ENCODE results near the gene GLYAT. TPM values are rescaled to one million over a fixed set of nuclear protein-coding genes. Genes with fewer than 3 reads are reported as not detected.

GLYAT gene
- total and polyA plus RNA-seq, 4 experiments from 2014 or later, result not detected

DNA sequence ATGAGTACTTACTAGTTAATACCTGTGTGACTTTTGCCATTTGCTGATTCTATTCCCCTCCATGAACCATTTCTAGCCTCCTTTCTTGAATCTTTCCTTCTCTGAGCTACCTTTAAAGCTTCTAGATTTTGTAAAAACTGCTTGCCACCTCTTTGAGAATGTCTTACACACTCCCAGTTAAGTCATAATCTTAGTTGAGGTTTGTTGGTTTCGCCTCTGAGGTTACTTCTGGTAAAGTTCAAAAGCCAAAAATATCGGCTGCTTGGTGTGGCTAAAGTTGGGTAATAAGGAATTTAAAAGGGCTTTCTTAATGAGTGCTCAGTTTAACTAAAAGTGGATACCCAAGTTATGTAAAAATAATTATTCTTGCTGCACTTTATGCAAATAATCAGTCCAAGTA, 10.4 kb upstream of the GLYAT start:
- peaks cover 0 to 29% (median 16%) of the 10 kb centered on the region in 8 donors for H3K9me3 Mint-ChIP-seq
- no peak overlapping the region for H3K4me3 Mint-ChIP-seq
- ChIA-PET CTCF (ENCODE audit: partially characterized antibody) (no interaction called here), POLR2A (ENCODE audit: partially characterized antibody) (no interaction called here)
- Histone ChIP-seq H3K27me3 (ENCODE audit: insufficient read depth, low read length) (no peaks in the 10 kb centered on the region), H3K9me3 (ENCODE audit: control insufficient read depth in 1 of 2, low read length in 2 of 2) (peaks cover 0 to 5% of the 10 kb centered on the region in 2 donors), H3K4me3 (ENCODE audit: low read length in 2 of 2) (no peak overlapping the region), H3K4me1 (ENCODE audit: insufficient read depth, low read length) (no peaks in the 10 kb centered on the region), H3K36me3 (ENCODE audit: insufficient read depth, low read length) (no peaks in the 10 kb centered on the region), H3K27ac (ENCODE audit: low read depth, low read length) (no peak overlapping the region)
- H3K36me3 Mint-ChIP-seq, result peaks cover 0 to 5% of the 10 kb centered on the region in 2 donors
- no peak for DNase-seq
- H3K4me1 Mint-ChIP-seq, result no peaks in the 10 kb centered on the region
- intact Hi-C loops (cut with micrococcal nuclease), result no loop called here
- H3K27me3 Mint-ChIP-seq, result peaks cover 7 to 11% of the 10 kb centered on the region in 2 donors
- H3K27ac Mint-ChIP-seq, result no peak overlapping the region

DNA sequence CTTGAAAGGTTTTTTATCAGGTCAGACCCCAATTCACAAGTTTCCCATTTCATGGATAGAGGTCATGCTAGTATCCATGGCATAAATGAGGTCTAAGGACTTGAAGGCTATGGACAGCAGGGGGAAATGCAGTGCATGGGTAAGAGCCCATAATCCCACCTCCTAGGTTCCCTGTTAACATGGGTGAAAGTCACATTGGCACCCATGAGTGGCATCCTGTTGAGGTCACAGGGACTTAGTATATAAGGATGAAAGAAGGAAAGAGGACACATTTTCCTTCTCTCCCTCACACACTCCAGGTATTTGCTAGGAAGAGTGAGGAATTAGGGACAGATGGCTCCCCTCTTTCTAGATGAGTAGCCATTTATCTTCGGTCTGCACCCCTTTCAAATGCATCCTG, 9.4 kb upstream of the GLYAT start:
- Mint-ChIP-seq H3K36me3 (peaks cover 0 to 5% of the 10 kb centered on the region in 2 donors), H3K9me3 (peaks cover 2 to 29% (median 16%) of the 10 kb centered on the region in 8 donors), H3K4me1 (no peaks in the 10 kb centered on the region), H3K27ac (peak overlapping the region in 2 of 7 donors; percentile 23 to 25), H3K4me3 (no peak overlapping the region), H3K27me3 (peaks cover 7 to 11% of the 10 kb centered on the region in 2 donors)
- ChIA-PET CTCF (ENCODE audit: partially characterized antibody) (no interaction called here), POLR2A (ENCODE audit: partially characterized antibody) (no interaction called here)
- no peaks in the 10 kb centered on the region for H3K4me1 ChIP-seq (ENCODE audit: insufficient read depth, low read length)
- no peaks in the 10 kb centered on the region for H3K27me3 ChIP-seq (ENCODE audit: insufficient read depth, low read length)
- H3K27ac ChIP-seq (ENCODE audit: low read depth, low read length), result no peak overlapping the region
- H3K36me3 ChIP-seq (ENCODE audit: insufficient read depth, low read length), result no peaks in the 10 kb centered on the region
- intact Hi-C loops (cut with micrococcal nuclease), result no loop called here
- H3K9me3 ChIP-seq (ENCODE audit: control insufficient read depth in 1 of 2, low read length in 2 of 2), result peaks cover 0 to 5% of the 10 kb centered on the region in 2 donors
- H3K4me3 ChIP-seq (ENCODE audit: low read length in 2 of 2), result no peak overlapping the region
- no peak for DNase-seq

DNA sequence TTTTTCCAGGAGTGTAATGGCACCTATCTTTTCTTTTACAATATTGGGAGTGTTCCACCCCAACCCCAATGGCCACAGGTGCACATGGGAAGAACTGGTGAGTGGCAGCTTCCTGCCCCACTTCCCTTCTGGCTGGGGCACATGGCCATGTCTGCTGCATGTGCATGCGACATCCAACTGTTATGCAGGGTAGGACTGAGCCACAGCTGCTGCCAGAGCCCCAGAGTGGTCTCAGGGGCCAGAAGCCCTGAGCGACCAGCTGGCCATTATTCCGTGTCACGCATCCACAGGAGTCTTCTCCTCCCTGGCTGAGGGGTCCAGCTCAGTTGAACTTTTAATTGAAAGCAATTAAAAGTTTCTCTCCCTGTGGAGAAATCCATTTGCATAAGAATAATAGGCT, 8.7 kb upstream of the GLYAT start:
- intact Hi-C loops (cut with micrococcal nuclease), result no loop called here
- ChIA-PET CTCF (ENCODE audit: partially characterized antibody) (no interaction called here), POLR2A (ENCODE audit: partially characterized antibody) (no interaction called here)
- peaks cover 0 to 5% of the 10 kb centered on the region in 2 donors for H3K36me3 Mint-ChIP-seq
- no peak overlapping the region for H3K4me3 Mint-ChIP-seq
- H3K9me3 Mint-ChIP-seq, result peaks cover 2 to 29% (median 16%) of the 10 kb centered on the region in 8 donors
- Histone ChIP-seq H3K27me3 (ENCODE audit: insufficient read depth, low read length) (no peaks in the 10 kb centered on the region), H3K27ac (ENCODE audit: low read depth, low read length) (no peak overlapping the region), H3K9me3 (ENCODE audit: control insufficient read depth in 1 of 2, low read length in 2 of 2) (peaks cover 0 to 5% of the 10 kb centered on the region in 2 donors), H3K4me1 (ENCODE audit: insufficient read depth, low read length) (no peaks in the 10 kb centered on the region), H3K36me3 (ENCODE audit: insufficient read depth, low read length) (no peaks in the 10 kb centered on the region), H3K4me3 (ENCODE audit: low read length in 2 of 2) (no peak overlapping the region)
- H3K27ac Mint-ChIP-seq, result peak overlapping the region in 1 of 7 donors; percentile 25
- DNase-seq, result no peak
- H3K27me3 Mint-ChIP-seq, result peaks cover 7 to 12% of the 10 kb centered on the region in 2 donors
- no peaks in the 10 kb centered on the region for H3K4me1 Mint-ChIP-seq

DNA sequence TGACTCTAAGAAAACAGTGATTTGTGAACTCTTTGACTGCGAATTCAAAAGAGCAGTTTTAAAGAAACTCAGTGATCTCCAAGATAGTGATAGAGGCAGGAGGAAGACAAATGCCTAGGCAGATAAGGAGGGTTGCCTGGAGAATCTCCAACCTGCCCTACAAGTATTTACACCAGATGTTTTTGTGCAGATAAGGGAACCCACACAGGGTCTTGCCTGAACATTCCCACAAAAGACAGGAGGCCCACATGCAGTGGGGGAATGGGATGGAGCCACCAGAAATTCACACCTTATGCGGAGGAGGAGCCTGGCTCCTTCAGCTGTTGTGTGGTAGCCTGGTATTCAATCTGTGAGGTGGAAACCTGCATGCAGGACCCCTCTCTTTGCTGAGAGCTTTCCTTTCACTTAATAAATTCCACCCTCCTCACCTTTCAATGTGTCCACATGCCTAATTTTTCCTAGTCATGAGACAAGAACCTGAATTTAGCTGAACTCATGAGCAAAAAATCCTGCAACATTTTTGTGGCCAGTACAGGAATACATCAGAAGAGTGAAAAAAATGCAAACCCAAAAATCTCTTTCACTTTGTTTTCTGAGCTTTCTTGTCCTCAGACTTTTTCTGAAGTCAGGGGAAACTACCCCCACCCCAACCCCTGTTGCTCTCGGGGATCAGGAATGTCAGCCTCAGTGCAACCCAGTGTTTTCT, 8.1 kb upstream of the GLYAT start:
- H3K36me3 ChIP-seq (ENCODE audit: insufficient read depth, low read length), result no peaks in the 10 kb centered on the region
- no peak overlapping the region for H3K27ac ChIP-seq (ENCODE audit: low read depth, low read length)
- no peak overlapping the region for H3K4me3 Mint-ChIP-seq
- CTCF ChIA-PET (ENCODE audit: partially characterized antibody), result no interaction called here
- peaks cover 0 to 5% of the 10 kb centered on the region in 2 donors for H3K9me3 ChIP-seq (ENCODE audit: control insufficient read depth in 1 of 2, low read length in 2 of 2)
- H3K4me1 Mint-ChIP-seq, result no peaks in the 10 kb centered on the region
- no peaks in the 10 kb centered on the region for H3K4me1 ChIP-seq (ENCODE audit: insufficient read depth, low read length)
- peaks cover 2 to 29% (median 16%) of the 10 kb centered on the region in 8 donors for H3K9me3 Mint-ChIP-seq
- POLR2A ChIA-PET (ENCODE audit: partially characterized antibody), result no interaction called here
- intact Hi-C loops (cut with micrococcal nuclease), result no loop called here
- no peak overlapping the region for H3K27ac Mint-ChIP-seq
- peaks cover 0 to 5% of the 10 kb centered on the region in 2 donors for H3K36me3 Mint-ChIP-seq
- H3K27me3 ChIP-seq (ENCODE audit: insufficient read depth, low read length), result no peaks in the 10 kb centered on the region
- H3K27me3 Mint-ChIP-seq, result peaks cover 7 to 14% of the 10 kb centered on the region in 2 donors
- no peak overlapping the region for H3K4me3 ChIP-seq (ENCODE audit: low read length in 2 of 2)
- DNase-seq, result no peak

DNA sequence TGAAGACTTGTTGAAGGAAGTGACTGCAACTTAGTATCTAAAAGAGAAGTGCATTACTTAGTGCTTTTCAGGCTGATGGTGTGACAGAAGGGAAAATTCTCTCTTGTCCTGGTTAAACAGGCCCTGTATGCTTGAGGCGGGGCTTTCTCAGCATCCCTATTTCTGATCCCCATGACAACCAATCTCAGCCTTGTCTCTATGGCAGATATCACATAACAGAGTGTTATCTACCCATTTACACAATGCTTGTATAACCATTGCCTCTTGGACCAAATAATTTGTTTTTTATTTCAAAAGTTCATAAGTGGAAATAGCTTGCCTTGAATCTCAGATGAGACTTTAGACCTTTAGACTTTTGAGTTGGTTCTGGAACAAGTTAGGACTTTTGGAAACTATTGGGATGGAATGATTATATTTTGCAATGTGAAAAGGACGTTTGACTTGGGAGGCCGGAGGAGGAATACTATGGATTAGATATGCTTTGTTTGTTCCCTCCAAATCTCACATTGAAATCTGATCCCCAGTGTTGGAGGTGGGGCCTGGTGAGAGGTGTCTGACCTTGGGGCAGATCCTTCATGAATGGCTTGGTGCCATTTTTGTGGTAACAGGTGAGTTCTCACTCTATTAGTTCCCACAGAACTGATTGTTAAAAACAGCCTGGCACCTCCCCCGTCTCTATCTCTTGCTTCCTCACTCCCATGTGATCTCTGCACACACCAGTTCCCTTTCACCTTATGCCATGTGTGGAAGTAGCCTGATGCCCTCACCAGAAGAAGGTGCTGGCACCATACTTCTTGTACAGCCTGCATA, 3.1 kb upstream of the GLYAT start:
- H3K4me1 Mint-ChIP-seq, result no peaks in the 10 kb centered on the region
- no peak overlapping the region for H3K27ac ChIP-seq (ENCODE audit: low read depth, low read length)
- H3K36me3 ChIP-seq (ENCODE audit: insufficient read depth, low read length), result no peaks in the 10 kb centered on the region
- peaks cover 4 to 10% of the 10 kb centered on the region in 2 donors for H3K27me3 Mint-ChIP-seq
- no peak overlapping the region for H3K27ac Mint-ChIP-seq
- DNase-seq, result no peak
- CTCF ChIA-PET (ENCODE audit: partially characterized antibody), result no interaction called here
- H3K4me3 ChIP-seq (ENCODE audit: low read length in 2 of 2), result no peak overlapping the region
- H3K9me3 ChIP-seq (ENCODE audit: control insufficient read depth in 1 of 2, low read length in 2 of 2), result no peaks in the 10 kb centered on the region
- H3K9me3 Mint-ChIP-seq, result peaks cover 0 to 7% (median 2%) of the 10 kb centered on the region in 8 donors
- H3K36me3 Mint-ChIP-seq, result no peaks in the 10 kb centered on the region
- H3K4me1 ChIP-seq (ENCODE audit: insufficient read depth, low read length), result no peaks in the 10 kb centered on the region
- H3K4me3 Mint-ChIP-seq, result no peak overlapping the region
- intact Hi-C loops (cut with micrococcal nuclease), result no loop called here
- H3K27me3 ChIP-seq (ENCODE audit: insufficient read depth, low read length), result no peaks in the 10 kb centered on the region
- POLR2A ChIA-PET (ENCODE audit: partially characterized antibody), result no interaction called here

DNA sequence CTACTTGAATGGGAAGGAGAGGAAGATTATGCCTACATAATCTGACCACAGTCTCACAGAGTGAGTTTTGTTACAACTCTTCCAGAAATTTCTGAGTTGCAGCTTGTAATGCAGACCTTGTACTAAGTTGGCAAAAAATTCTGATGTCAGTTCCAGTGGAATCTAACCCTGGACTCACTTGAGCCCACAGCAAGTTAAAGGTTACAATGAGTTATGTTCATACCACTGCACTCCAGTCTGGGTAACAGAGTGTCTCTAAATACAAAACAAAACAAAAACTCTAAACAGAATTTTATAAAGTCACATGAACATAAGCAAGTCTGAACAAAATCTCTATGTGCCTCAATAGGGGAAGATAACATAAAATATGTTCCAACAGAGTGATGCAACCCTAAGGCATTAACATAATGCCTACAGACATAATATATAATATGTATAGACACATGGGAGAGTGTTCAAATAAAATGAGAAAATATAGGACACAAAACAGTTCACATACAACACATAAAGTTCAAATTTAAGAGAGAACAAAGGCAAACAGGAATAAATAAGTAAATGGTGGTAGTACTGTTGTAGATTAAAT, 1.1 kb downstream of the GLYAT start:
- CTCF ChIA-PET (ENCODE audit: partially characterized antibody), result no interaction called here
- intact Hi-C loops (cut with micrococcal nuclease), result no loop called here
- POLR2A ChIA-PET (ENCODE audit: partially characterized antibody), result no interaction called here
- DNase-seq, result no peak
- peaks cover 26% of the 10 kb centered on the region for H3K4me1 ChIP-seq (ENCODE audit: insufficient read depth, low read length)
- H3K4me1 Mint-ChIP-seq, result peaks cover 18 to 33% (median 23%) of the 10 kb centered on the region in 4 donors
- H3K9me3 ChIP-seq (ENCODE audit: control insufficient read depth in 1 of 2, low read length in 2 of 2), result no peaks in the 10 kb centered on the region
- no peaks in the 10 kb centered on the region for H3K27me3 ChIP-seq (ENCODE audit: insufficient read depth, low read length)
- peaks cover 0 to 3% (median 0%) of the 10 kb centered on the region in 8 donors for H3K9me3 Mint-ChIP-seq
- no peak overlapping the region for H3K27ac Mint-ChIP-seq
- H3K27me3 Mint-ChIP-seq, result peaks cover 0 to 3% of the 10 kb centered on the region in 2 donors
- no peak overlapping the region for H3K4me3 ChIP-seq (ENCODE audit: low read length in 2 of 2)
- H3K27ac ChIP-seq (ENCODE audit: low read depth, low read length), result no peak overlapping the region
- no peaks in the 10 kb centered on the region for H3K36me3 ChIP-seq (ENCODE audit: insufficient read depth, low read length)
- no peak overlapping the region for H3K4me3 Mint-ChIP-seq
- H3K36me3 Mint-ChIP-seq, result no peaks in the 10 kb centered on the region

DNA sequence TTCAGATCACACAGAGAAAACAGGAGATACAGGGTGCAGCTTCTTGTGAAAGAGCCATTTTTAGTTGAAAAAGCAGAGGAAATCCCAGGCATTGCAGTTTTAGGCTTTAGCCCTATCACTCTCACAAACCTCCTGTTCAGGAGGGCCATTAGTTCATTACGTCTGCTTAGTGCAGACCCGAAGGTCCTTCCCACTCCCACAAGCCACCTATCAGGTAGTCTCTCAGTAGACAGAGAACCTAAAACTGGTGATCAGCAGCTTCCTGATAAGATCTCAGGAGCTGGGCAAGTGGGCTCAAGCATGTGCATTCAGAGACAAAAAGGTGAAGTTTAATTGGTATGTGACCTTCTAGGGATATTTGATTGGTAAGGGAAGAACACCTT, 4.3 kb downstream of the GLYAT start:
- peak overlapping the region in 7 of 8 donors; percentile 1 to 64 (median 31) for H3K4me3 Mint-ChIP-seq
- ChIA-PET CTCF (ENCODE audit: partially characterized antibody) (interaction anchor here (0.7 kb wide), 1 partner anchor 61 kb away, joined by 3 read pairs; no protein-coding TSS in a partner anchor), POLR2A (ENCODE audit: partially characterized antibody) (interaction anchor here (1.2 kb wide), 1 partner anchor 41 kb away, joined by 3 read pairs; no protein-coding TSS in a partner anchor)

More for the DNA sequence above, 4.3 kb downstream of the GLYAT start:
- H3K27me3 ChIP-seq (ENCODE audit: insufficient read depth, low read length), result no peaks in the 10 kb centered on the region
- intact Hi-C loops (cut with micrococcal nuclease), result no loop called here
- no peak overlapping the region for H3K27ac ChIP-seq (ENCODE audit: low read depth, low read length)
- H3K9me3 ChIP-seq (ENCODE audit: control insufficient read depth in 1 of 2, low read length in 2 of 2), result no peaks in the 10 kb centered on the region
- peaks cover 26% of the 10 kb centered on the region for H3K4me1 ChIP-seq (ENCODE audit: insufficient read depth, low read length)
- H3K36me3 ChIP-seq (ENCODE audit: insufficient read depth, low read length), result no peaks in the 10 kb centered on the region
- Mint-ChIP-seq H3K36me3 (no peaks in the 10 kb centered on the region), H3K9me3 (no peaks in the 10 kb centered on the region), H3K4me1 (peaks cover 19 to 38% (median 25%) of the 10 kb centered on the region in 4 donors), H3K27ac (peak overlapping the region; percentile 55 to 92 (median 81)), H3K27me3 (no peaks in the 10 kb centered on the region)
- no peak for DNase-seq
- no peak overlapping the region for H3K4me3 ChIP-seq (ENCODE audit: low read length in 2 of 2)
